ENCODE data around the gene ZNF419. TPM values are rescaled to one million over a fixed set of nuclear protein-coding genes. Genes with fewer than 3 reads are reported as not detected.
"Not testable (repeated sequence)": the region's sequence is repeated elsewhere in the genome, so short reads cannot be mapped to it uniquely, and the experiment has no call there.

ZNF419 gene
- total RNA-seq, 1 donor from 2014 or later: 6.8 TPM

DNA sequence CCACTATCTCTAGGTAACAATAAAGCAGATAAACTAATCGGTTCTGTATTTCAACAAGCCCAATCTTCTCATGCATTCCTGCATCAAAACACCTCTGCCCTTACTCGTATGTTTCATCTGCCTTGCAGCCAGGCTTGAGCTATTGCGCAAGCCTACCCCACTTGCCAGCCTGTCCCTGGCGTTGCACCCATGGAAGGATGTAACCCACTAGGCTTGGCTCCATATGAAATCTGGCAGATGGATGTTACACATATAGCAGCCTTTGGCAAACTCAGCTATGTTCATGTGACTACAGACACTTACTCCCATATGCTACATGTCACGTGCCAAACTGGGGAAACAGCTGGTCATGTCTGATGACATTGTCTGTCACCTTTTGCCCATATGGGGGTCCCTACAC lies 27.7 kb downstream of the ZNF419 start:
- intact Hi-C loops (cut with DNase I): no loop called here
- DNase-seq (ENCODE audit: missing footprints): no peak
- no peak for ATAC-seq

DNA sequence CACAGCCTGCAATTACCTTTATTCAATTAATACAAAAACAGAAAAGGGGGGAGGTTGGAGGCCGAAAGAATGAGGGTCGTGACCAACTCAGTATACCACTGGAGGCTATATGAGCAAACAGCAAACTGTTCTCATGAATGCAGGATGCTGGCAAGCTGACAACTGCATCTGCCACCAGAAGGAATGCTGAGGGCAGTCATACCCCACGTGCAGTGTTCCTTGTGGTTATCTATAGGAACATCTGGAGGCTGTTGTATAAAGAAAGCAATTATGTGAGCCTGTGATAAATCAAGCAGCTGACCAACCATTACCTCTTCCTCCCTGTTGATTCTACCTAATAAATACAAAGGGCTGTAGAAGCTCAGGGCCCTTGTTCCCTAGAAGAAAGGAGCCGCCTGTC lies 30.5 kb downstream of the ZNF419 start:
- ATAC-seq; intact Hi-C loops (cut with DNase I); DNase-seq (ENCODE audit: missing footprints): not testable (repeated sequence)

DNA sequence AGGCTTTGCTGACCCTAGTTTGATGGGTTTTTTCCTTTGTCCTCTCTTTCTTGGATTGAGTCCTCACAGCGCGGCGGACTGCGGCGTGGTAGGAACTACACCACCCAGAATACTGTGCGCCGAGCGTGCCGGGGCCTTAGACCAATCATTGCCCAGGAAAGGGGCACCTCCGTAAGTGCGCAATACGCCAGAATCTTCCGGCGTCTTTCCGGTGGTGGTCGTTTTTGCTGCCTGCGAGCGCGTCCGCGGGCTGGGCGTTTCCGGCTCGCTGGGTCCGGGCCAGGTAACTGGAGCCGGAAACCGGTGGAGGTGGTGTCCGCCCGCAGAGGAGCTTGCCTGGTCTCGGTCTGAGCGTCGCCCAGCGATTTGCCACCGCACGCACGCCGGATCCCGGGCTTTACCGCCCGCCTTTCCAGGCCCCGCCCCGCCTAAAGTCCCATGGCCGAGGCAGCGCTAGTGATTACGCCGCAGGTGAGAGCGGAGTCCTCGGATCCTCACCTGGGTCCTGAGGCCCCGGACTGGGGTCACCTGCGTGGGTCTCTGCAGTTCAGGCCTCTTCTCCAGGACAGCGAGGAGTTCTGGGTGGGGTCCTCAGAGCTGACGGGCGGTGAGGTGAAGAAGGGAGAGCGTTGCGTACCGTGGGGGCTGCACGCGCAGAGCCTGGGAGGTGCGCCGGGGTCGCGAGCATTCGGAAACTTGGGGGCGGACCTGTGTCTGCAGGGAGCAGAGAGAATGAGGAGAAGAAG lies 39.8 kb downstream of the ZNF419 start, which contains the start of gene ZNF549:
ZNF549 (plus strand) TSS at position 221 of the 746 bp plus-strand sequence; CDS start at position 439, 218 bp downstream.
- ATAC-seq (peak; percentile 100), DNase-seq (ENCODE audit: missing footprints) (peak; percentile 91)
- intact Hi-C loops (cut with DNase I): loop anchor here (5.0 kb wide), 1 partner anchor 35 kb away; no protein-coding TSS in a partner anchor

DNA sequence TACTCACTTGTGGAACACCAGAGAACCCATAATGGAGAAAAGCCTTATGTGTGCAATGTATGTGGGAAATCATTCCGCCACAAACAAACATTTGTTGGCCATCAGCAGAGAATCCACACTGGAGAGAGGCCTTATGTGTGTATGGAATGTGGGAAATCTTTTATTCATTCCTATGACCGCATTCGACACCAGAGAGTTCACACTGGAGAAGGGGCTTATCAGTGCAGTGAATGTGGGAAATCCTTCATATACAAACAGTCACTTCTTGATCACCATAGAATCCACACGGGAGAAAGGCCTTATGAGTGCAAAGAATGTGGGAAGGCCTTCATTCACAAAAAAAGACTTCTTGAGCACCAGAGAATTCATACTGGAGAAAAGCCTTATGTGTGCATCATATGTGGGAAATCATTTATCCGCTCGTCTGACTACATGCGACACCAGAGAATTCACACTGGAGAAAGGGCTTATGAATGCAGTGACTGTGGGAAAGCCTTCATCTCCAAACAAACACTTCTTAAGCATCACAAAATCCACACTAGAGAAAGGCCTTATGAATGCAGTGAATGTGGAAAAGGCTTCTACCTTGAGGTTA lies 50.5 kb downstream of the ZNF419 start:
- intact Hi-C loops (cut with DNase I): no loop called here
- DNase-seq (ENCODE audit: missing footprints): no peak
- ATAC-seq: no peak

Other genes with a start within 250 kb of the ZNF419 start
- gene ZNF805, start 247.1 kb upstream of the ZNF419 start, total RNA-seq: 9.7 TPM
- gene ZNF460, start 207.3 kb upstream of the ZNF419 start, total RNA-seq: 27.3 TPM
- gene ZNF543, start 167.3 kb upstream of the ZNF419 start, total RNA-seq: 5.3 TPM
- gene ZNF304, start 136.5 kb upstream of the ZNF419 start, total RNA-seq: 7.8 TPM
- gene TRAPPC2B, start 124.2 kb upstream of the ZNF419 start, total RNA-seq: 9.7 TPM
- 2.4 TPM for gene ZNF547, start 124.2 kb upstream of the ZNF419 start, total RNA-seq
- gene ZNF548, start 97.9 kb upstream of the ZNF419 start, total RNA-seq: 14.7 TPM
- 9.4 TPM for gene ZNF17, start 76.6 kb upstream of the ZNF419 start, total RNA-seq
- 3.2 TPM for gene ZNF749, start 52.4 kb upstream of the ZNF419 start, total RNA-seq
- 3.3 TPM for gene VN1R1, start 30.6 kb upstream of the ZNF419 start, total RNA-seq
- 18.3 TPM for gene ZNF772, start 10.2 kb upstream of the ZNF419 start, total RNA-seq
- gene ZNF773, start 12.2 kb downstream of the ZNF419 start, total RNA-seq: 5.0 TPM
- 3.6 TPM for gene ZNF549, start 39.6 kb downstream of the ZNF419 start, total RNA-seq
- 9.5 TPM for gene ZNF550, start 72.1 kb downstream of the ZNF419 start, total RNA-seq
- gene ZNF416, start 91.2 kb downstream of the ZNF419 start, total RNA-seq: 4.3 TPM
- gene ZIK1, start 96.4 kb downstream of the ZNF419 start, total RNA-seq: 3.3 TPM
- gene ZNF530, start 112.1 kb downstream of the ZNF419 start, total RNA-seq: 3.8 TPM
- gene ZNF134, start 126.5 kb downstream of the ZNF419 start, total RNA-seq: 14.9 TPM
- 10.1 TPM for gene ZNF211, start 145.4 kb downstream of the ZNF419 start, total RNA-seq
- gene ZSCAN4, start 181.2 kb downstream of the ZNF419 start, total RNA-seq: not detected
- gene ZNF551, start 194.2 kb downstream of the ZNF419 start, total RNA-seq: 4.0 TPM
- gene ZNF154, start 221.5 kb downstream of the ZNF419 start, total RNA-seq: 3.3 TPM
- 5.8 TPM for gene ZNF671, start 239.9 kb downstream of the ZNF419 start, total RNA-seq

All from Right ventricle myocardium inferior (tissue), 1 donor.